Choroid plexus epithelial cell (primary cell): ENCODE measurements around the gene GUCY2C.
"Not testable (repeated sequence)": the region's sequence is repeated elsewhere in the genome, so short reads cannot be mapped to it uniquely, and the experiment has no call there.

Source experiments
- DNase-seq: peaks from one replicate; pipeline ENCODE4 v3.0.0-alpha.2; 2010; ENCODE audit warnings: low read depth
- H3K4me3 ChIP-seq: 2 replicates; pipeline ENCODE4 v1.5.1; 2011; ENCODE audit warnings: low read depth, mild to moderate bottlenecking, control low read depth, low read length, moderate library complexity
- TF ChIP-seq, protein P1 (sequence below): conservative IDR thresholded peaks from 2 replicates; pipeline ENCODE4 v1.5.1; 2011; ENCODE audit warnings: low read depth, mild to moderate bottlenecking, control low read depth, inconsistent platforms, low read length, moderate library complexity

GUCY2C gene

DNA sequence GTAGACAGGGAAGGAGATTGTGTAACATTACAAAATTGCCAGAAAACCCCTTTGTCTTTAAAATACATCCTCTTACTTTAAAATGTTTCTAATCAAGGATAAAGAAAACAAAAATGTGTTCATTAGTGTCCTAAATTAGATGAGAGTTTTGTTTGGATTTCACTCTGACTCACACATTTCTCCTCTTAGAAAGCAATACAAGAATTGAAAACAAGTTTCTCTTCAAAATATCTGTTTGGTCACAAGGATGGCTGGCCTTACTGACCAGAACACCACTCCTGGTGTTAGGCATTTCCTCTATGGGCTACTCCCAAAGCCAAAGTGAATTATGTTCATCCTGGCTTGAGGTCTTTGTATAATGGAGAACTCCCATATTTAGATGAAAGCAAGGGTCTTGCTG is 6.4 kb downstream of the GUCY2C start:
- TF ChIP-seq, protein P1, sequence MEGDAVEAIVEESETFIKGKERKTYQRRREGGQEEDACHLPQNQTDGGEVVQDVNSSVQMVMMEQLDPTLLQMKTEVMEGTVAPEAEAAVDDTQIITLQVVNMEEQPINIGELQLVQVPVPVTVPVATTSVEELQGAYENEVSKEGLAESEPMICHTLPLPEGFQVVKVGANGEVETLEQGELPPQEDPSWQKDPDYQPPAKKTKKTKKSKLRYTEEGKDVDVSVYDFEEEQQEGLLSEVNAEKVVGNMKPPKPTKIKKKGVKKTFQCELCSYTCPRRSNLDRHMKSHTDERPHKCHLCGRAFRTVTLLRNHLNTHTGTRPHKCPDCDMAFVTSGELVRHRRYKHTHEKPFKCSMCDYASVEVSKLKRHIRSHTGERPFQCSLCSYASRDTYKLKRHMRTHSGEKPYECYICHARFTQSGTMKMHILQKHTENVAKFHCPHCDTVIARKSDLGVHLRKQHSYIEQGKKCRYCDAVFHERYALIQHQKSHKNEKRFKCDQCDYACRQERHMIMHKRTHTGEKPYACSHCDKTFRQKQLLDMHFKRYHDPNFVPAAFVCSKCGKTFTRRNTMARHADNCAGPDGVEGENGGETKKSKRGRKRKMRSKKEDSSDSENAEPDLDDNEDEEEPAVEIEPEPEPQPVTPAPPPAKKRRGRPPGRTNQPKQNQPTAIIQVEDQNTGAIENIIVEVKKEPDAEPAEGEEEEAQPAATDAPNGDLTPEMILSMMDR = no peak
- no peak overlapping the region for H3K4me3 ChIP-seq
- DNase-seq = no peak

DNA sequence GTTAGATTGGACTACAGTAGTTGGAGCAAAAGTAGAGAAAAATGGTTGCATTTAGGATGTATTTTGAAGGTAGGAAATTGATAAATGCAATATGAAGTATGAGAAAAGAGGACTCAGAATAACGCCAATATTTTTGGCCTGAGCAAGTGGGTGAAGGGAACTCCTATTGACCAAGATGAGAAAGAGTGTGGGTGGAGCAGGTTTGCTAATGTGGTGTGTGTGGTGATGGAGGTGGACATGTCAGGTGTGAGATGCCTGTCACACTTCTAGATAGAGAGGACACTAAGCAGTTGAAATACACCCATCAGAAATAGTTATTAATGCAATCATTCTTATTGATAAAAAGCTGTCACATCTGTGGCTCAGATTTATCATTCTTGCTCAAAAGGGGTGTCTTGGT is 7.3 kb downstream of the GUCY2C start:
- no peak for DNase-seq
- TF ChIP-seq, protein P1 = no peak
- H3K4me3 ChIP-seq = no peak overlapping the region

DNA sequence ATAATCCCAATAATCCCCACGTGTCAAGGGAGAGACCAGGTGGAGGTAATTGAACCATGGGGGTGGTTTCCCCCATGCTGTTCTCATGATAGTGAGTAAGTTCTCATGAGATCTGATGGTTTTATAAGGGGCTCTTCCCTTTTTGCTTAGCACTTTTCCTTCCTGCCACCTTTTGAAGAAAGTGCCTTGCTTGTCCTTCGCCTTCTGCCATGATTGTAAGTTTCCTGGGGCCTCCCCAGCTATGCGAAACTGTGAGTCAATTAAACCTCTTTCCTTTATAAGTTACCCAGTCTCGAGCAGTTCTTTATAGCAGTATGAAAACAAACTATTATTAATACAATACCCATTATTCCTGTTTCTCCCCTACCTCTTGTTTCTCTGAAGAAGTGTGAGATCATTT is 14.2 kb downstream of the GUCY2C start:
- not testable (repeated sequence) for DNase-seq, H3K4me3 ChIP-seq

DNA sequence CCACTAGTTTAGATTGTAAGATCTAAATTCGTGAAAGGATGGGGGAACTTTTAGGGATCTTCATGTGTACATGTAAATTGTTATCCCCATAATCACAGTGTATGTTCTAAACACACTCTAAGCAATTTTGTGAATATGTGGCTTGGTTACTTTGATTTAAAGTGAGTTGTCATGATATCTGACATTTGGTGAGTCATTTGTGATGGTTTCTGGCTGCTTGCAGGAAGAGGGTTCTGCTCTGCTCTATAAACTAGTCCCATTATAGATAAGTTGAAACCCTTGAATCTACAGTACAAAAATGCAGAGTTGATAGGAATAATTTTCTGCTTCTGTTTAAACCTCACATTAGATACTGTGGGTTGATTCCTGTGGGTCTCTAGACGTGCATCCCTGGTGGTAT is 14.8 kb downstream of the GUCY2C start:
- no peak for DNase-seq
- TF ChIP-seq, protein P1 = no peak
- no peak overlapping the region for H3K4me3 ChIP-seq

DNA sequence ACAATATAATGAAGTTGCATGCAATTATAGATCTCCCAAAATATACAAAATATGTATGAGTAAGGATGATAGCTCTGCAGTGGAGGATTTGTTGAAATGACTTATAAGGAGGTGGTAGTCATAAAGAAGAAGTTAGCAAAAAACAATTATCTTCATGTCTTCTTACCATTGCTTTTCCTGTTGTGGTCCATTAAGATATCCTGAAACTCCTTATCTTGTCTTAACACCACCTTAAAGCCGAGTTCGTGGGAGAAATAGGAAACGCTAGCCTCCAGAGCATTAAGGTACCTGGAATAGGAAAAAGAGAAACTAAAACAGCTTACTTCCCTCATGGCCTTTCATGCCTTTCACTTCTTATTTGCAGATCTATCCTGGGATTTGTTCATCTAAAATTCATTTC is 15.2 kb downstream of the GUCY2C start:
- no peak overlapping the region for H3K4me3 ChIP-seq
- TF ChIP-seq, protein P1 = no peak
- no peak for DNase-seq

DNA sequence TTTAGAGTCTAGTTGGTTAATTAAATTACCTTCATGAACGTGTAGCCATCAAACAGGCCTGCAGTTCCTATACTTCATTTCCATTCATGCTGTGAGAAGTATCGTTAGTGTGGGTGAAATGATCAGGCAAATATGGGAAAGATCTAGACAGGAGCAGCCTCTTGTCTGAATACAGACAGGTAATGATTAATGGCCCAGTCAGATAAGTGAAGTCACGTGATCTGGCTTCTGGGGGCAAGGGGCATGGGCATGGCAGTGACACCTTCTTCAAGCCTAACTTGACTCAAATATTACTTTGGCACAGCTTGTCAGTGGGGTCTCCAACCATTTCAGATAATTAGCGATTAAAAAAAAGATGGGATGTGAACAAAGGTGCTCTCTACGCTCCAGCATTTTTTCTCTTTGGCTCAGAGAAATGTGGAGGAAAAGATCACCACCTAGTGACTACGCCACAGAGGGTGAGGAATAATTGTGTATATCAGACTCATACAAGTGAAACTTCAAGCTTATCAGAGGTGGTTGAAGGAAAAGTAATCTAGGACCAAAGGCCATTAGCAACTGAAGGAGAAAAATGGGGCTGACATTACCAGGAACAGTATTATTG is 17.8 kb downstream of the GUCY2C start:
- H3K4me3 ChIP-seq = no peak overlapping the region
- TF ChIP-seq, protein P1 = no peak
- DNase-seq = no peak

DNA sequence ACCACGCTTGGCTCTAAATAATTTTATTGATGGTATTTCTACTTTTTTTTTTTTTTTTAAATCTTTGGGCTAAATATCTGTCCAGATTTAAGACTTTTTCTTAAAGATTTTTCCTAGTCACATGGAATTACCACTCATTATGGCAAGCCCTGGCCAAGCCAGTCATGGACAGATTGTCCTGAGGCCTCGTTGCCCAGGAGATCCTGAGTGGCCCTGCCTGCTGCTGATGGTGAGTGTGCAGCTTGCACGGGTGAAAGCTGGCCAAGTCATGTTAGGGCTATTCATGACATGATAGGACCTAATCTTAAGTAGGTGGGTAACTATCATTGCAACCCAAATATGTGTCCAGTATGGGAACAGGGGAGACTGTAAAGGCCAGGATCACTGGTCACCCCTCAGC is 27.8 kb downstream of the GUCY2C start:
- TF ChIP-seq, protein P1 = no peak
- no peak overlapping the region for H3K4me3 ChIP-seq
- DNase-seq = no peak
